CD14-positive monocyte (primary cell): ENCODE results near the gene RAB22A. TPM values are rescaled to one million over a fixed set of nuclear protein-coding genes. Genes with fewer than 3 reads are reported as not detected.

Experiments
- DNase-seq, 3 donors: peaks; one replicate each; pipeline ENCODE4 v3.0.0-alpha.2; 2011 to 2022
- H2AFZ ChIP-seq: 2 replicates; pipeline ENCODE4 v1.6.0; 2012; ENCODE audit warnings: mild to moderate bottlenecking, low read depth, low read length, inconsistent platforms; ENCODE audit not compliant: insufficient read depth, poor library complexity, severe bottlenecking
- H3K27ac ChIP-seq, 2 donors: 1 replicate in 1 of 2; 2 replicates in 1 of 2; pipeline ENCODE4 v1.5.1; 2012 to 2013; ENCODE audit warnings: low read length in 2 of 2, control low read depth in 1 of 2, inconsistent platforms in 1 of 2, low read depth in 1 of 2, mild to moderate bottlenecking in 1 of 2
- H3K27me3 ChIP-seq, 2 donors: one replicate each; pipeline versions ENCODE4 v1.6.0 to v1.6.1; 2011 to 2013; ENCODE audit warnings: low read length in 2 of 2; ENCODE audit not compliant: control insufficient read depth in 2 of 2, insufficient read depth in 2 of 2
- H3K36me3 ChIP-seq, 2 donors: replicated peaks in 1 of 2; 1 replicate in 1 of 2; 2 replicates in 1 of 2; pipeline versions ENCODE4 v1.5.1 to v1.6.1; 2012 to 2013; ENCODE audit warnings: low read length in 2 of 2, control low read depth in 1 of 2, inconsistent platforms in 1 of 2, mild to moderate bottlenecking in 1 of 2; ENCODE audit not compliant: insufficient read depth in 2 of 2, control insufficient read depth in 1 of 2
- H3K4me1 ChIP-seq, 2 donors: 1 replicate in 1 of 2; 2 replicates in 1 of 2; pipeline versions ENCODE4 v1.5.1 to v1.6.1; 2012 to 2013; ENCODE audit warnings: low read length in 2 of 2, control low read depth in 1 of 2, inconsistent platforms in 1 of 2, mild to moderate bottlenecking in 1 of 2, moderate library complexity in 1 of 2; ENCODE audit not compliant: insufficient read depth in 2 of 2, control insufficient read depth in 1 of 2
- H3K4me2 ChIP-seq: replicated peaks from 2 replicates; pipeline ENCODE3; 2012; ENCODE audit warnings: low read length, moderate library complexity, mild to moderate bottlenecking; ENCODE audit not compliant: poor library complexity, severe bottlenecking; ENCODE audit errors: extremely low read depth
- H3K4me3 ChIP-seq, 3 experiments: fragments of 200-600 bp in 1 of 3; sonication (generic) in 1 of 3; replicated peaks in 1 of 3; 1 replicate in 2 of 3; 2 replicates in 1 of 3; pipeline ENCODE4 v1.5.1; 2011 to 2013; ENCODE audit warnings: low read length in 3 of 3, mild to moderate bottlenecking in 3 of 3, control low read depth in 2 of 3, low read depth in 2 of 3, inconsistent platforms in 1 of 3, moderate library complexity in 1 of 3
- H3K79me2 ChIP-seq: 2 replicates; pipeline ENCODE4 v1.6.0; 2012; ENCODE audit warnings: mild to moderate bottlenecking, control low read depth, inconsistent platforms, low read length, moderate library complexity; ENCODE audit not compliant: insufficient read depth
- H3K9ac ChIP-seq: 2 replicates; pipeline ENCODE4 v1.6.0; 2017; ENCODE audit warnings: low read length, mild to moderate bottlenecking; ENCODE audit not compliant: insufficient read depth, poor library complexity, severe bottlenecking
- H3K9me3 ChIP-seq, 2 donors: replicated peaks in 1 of 2; 1 replicate in 1 of 2; 2 replicates in 1 of 2; pipeline versions ENCODE4 v1.5.1 to v1.6.1; 2012 to 2013; ENCODE audit warnings: low read length in 2 of 2, control low read depth in 1 of 2; ENCODE audit not compliant: control insufficient read depth in 1 of 2, insufficient read depth in 1 of 2
- H4K20me1 ChIP-seq: 2 replicates; pipeline ENCODE4 v1.6.0; 2012; ENCODE audit warnings: mild to moderate bottlenecking, low read length, control low read depth, moderate library complexity; ENCODE audit not compliant: insufficient read depth
- H3K27ac Mint-ChIP-seq, 7 donors: one replicate each; pipeline ENCODE4 v1.8.0; 2020; ENCODE audit warnings: mild to moderate bottlenecking in 7 of 7, mixed read lengths in 7 of 7, moderate library complexity in 6 of 7, inconsistent platforms in 2 of 7
- H3K27me3 Mint-ChIP-seq, 3 donors: one replicate each; pipeline ENCODE4 v1.8.0; 2021 to 2022; ENCODE audit warnings: low read depth in 3 of 3, mild to moderate bottlenecking in 3 of 3, mixed read lengths in 3 of 3, moderate library complexity in 3 of 3, inconsistent platforms in 1 of 3
- H3K36me3 Mint-ChIP-seq, 2 donors: one replicate each; pipeline ENCODE4 v1.8.0; 2020; ENCODE audit warnings: mixed read lengths in 2 of 2, inconsistent platforms in 1 of 2, mild to moderate bottlenecking in 1 of 2
- H3K4me1 Mint-ChIP-seq: one replicate; pipeline ENCODE4 v1.8.0; 2020; ENCODE audit warnings: mild to moderate bottlenecking, mixed read lengths
- H3K4me3 Mint-ChIP-seq, 2 donors: one replicate each; pipeline ENCODE4 v1.8.0; 2020; ENCODE audit warnings: mild to moderate bottlenecking in 2 of 2, mixed read lengths in 2 of 2, moderate library complexity in 1 of 2
- H3K9me3 Mint-ChIP-seq, 7 donors: one replicate each; pipeline ENCODE4 v1.8.0; 2020 to 2022; ENCODE audit warnings: mixed read lengths in 7 of 7, mild to moderate bottlenecking in 6 of 7, moderate library complexity in 6 of 7, inconsistent platforms in 2 of 7
- WGBS: methylation state at CpG from one replicate; pipeline ENCODE4 v1.1.5; 2013; ENCODE audit warnings: missing lambda C conversion rate; ENCODE audit not compliant: insufficient coverage; 5-methylcytosine and 5-hydroxymethylcytosine counted together
- intact Hi-C, 2 donors: fragments of 100-400 bp; cut with micrococcal nuclease; formaldehyde crosslinking; loops; one replicate each; pipeline versions ENCODE4 v1.15.0 to v1.15.1; 2023
- polyA plus RNA-seq, 3 donors: library from polyadenylated mRNA; depleted of rRNA in 1 of 3; unstranded in 2 of 3; stranded (reverse) in 1 of 3; fragments of 300-500 nt in 2 of 3; fragments of >200 nt in 1 of 3; fragmentation: Illumina TruSeq in 2 of 3; gene quantifications; 1 replicate in 2 of 3; 2 replicates in 1 of 3; pipeline ENCODE4 v1.2.3, GENCODE V29; 2012 to 2021
- TF ChIP-seq, protein P1 (sequence below): fragments of 200-600 bp; IDR thresholded peaks from one replicate; pipeline ENCODE4 v1.8.0; 2022; ENCODE audit warnings: antibody characterized with exemption, mild to moderate bottlenecking

RAB22A gene
- polyA plus RNA-seq, 3 donors, result 5.8 to 10.6 (median 9.8) TPM

DNA sequence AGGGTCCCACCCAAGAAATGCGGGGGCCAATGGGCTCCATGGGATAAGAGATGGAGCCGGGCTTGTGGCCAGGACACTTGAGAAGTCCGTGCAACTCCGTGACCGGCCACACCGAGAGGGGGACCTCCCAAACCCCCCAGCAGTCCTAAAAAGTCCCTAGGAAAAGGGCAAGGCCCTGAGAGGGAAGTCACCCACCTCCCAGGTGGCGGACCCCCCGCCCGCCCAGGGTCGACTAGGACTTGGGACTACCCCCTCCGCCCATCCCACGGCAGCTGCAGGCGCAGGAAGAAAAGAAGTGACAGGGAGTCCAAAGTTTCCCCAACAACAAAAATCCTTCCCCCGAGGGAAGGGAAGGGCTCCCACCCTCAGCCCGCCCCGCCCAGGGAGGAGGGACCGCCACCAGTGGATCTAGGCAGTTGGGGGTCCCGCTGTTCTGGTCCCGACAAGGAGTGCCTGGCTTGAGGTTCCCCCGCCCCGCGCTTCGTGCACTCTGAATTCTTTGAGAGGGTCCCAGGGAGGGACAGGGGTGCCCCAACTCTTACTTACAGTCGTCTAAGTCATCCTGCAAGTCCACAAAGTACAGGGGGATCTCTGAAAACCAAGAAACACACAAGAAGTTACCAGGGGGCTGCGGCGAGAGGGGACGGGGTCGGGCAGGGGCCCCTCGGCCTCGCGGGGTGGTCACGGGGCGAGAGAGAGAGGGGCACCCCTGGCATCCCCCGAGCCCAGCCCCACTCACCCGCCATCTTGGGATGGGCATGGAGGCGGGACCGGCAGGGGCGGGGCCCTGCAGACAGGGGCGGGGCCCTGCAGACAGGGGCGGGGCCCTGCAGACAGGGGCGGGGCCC lies 611 bp upstream of the RAB22A start:
- Mint-ChIP-seq H3K4me1 (peaks cover 48% of the 10 kb centered on the region), H3K36me3 (peaks cover 37 to 44% of the 10 kb centered on the region in 2 donors), H3K27me3 (peaks cover 0 to 8% (median 0%) of the 10 kb centered on the region in 3 donors), H3K27ac (peak overlapping the region; percentile 77 to 98 (median 92)), H3K9me3 (peaks cover 0 to 1% (median 0%) of the 10 kb centered on the region in 7 donors), H3K4me3 (peak overlapping the region; percentile 86 to 91)
- peak; percentile 22 to 44 (median 34) for DNase-seq
- H3K27ac ChIP-seq, result peak overlapping the region; percentile 80 to 87
- peak overlapping the region; percentile 77 for H3K4me2 ChIP-seq
- H4K20me1 ChIP-seq, result peaks cover 7% of the 10 kb centered on the region
- peak overlapping the region; percentile 82 to 97 (median 85) for H3K4me3 ChIP-seq
- WGBS, result 3% methylated on average over 17 of the region's 41 CpGs
- peaks cover 46 to 57% of the 10 kb centered on the region in 2 donors for H3K4me1 ChIP-seq
- H3K36me3 ChIP-seq, result peaks cover 9 to 20% of the 10 kb centered on the region in 2 donors
- H3K9ac ChIP-seq, result peak overlapping the region; percentile 76
- intact Hi-C loops, result loop anchor here (1.0 to 5.0 kb wide), 3 partner anchors 80 to 343 kb away; partner anchors contain the start of genes STX16 (in 1 of the 2) and VAPB (in 1 of the 2)
- H3K9me3 ChIP-seq, result no peaks in the 10 kb centered on the region
- H3K27me3 ChIP-seq, result no peaks in the 10 kb centered on the region
- TF ChIP-seq, protein P1, sequence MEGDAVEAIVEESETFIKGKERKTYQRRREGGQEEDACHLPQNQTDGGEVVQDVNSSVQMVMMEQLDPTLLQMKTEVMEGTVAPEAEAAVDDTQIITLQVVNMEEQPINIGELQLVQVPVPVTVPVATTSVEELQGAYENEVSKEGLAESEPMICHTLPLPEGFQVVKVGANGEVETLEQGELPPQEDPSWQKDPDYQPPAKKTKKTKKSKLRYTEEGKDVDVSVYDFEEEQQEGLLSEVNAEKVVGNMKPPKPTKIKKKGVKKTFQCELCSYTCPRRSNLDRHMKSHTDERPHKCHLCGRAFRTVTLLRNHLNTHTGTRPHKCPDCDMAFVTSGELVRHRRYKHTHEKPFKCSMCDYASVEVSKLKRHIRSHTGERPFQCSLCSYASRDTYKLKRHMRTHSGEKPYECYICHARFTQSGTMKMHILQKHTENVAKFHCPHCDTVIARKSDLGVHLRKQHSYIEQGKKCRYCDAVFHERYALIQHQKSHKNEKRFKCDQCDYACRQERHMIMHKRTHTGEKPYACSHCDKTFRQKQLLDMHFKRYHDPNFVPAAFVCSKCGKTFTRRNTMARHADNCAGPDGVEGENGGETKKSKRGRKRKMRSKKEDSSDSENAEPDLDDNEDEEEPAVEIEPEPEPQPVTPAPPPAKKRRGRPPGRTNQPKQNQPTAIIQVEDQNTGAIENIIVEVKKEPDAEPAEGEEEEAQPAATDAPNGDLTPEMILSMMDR, result no peak
- peaks cover 58% of the 10 kb centered on the region for H3K79me2 ChIP-seq
- H2AFZ ChIP-seq, result peak overlapping the region; percentile 79

DNA sequence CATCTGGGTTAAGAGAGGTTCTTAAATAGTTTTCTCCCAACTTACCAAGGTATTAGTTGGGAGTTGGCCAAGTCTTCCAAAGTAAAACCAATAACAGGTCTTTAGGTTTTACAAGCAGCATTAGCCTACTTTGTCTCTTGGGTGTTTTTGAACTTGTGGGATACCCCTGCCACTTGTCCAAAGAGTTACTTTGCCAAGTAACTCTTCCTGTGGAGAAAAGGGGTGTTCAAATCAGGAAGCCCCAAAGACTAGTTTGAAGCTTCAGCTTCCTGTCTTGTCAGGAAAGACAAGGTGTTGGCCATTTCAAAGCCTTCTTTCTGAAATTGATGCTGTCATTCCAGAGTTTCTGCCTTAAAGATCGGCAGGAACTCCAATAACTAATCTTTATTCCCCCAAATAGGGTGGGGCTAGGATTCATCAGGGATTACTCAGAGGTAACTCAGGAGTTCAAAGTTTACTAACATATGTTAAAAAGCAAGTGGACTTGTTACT lies 822 bp downstream of the RAB22A start:
- H2AFZ ChIP-seq, result peak overlapping the region; percentile 85
- peaks cover 66% of the 10 kb centered on the region for H3K79me2 ChIP-seq
- TF ChIP-seq, protein P1, result no peak
- Mint-ChIP-seq H3K27ac (peak overlapping the region; percentile 84 to 95 (median 92)), H3K4me3 (peak overlapping the region; percentile 88 to 91), H3K4me1 (peaks cover 50% of the 10 kb centered on the region), H3K27me3 (peaks cover 0 to 6% (median 0%) of the 10 kb centered on the region in 3 donors), H3K36me3 (peaks cover 38 to 47% of the 10 kb centered on the region in 2 donors), H3K9me3 (peaks cover 0 to 3% (median 0%) of the 10 kb centered on the region in 7 donors)
- DNase-seq, result peak in 2 of 3 donors; percentile 24 to 27
- H3K4me2 ChIP-seq, result peak overlapping the region; percentile 91
- H3K27me3 ChIP-seq, result no peaks in the 10 kb centered on the region
- peaks cover 15 to 34% of the 10 kb centered on the region in 2 donors for H3K36me3 ChIP-seq
- H4K20me1 ChIP-seq, result peaks cover 15% of the 10 kb centered on the region
- intact Hi-C loops, result no loop called here
- H3K4me3 ChIP-seq, result peak overlapping the region; percentile 69 to 99 (median 85)
- peaks cover 46 to 57% of the 10 kb centered on the region in 2 donors for H3K4me1 ChIP-seq
- H3K27ac ChIP-seq, result peak overlapping the region; percentile 49 to 90
- peak overlapping the region; percentile 97 for H3K9ac ChIP-seq
- WGBS, result no CpG with 5 or more reads among the region's 1 CpG
- no peaks in the 10 kb centered on the region for H3K9me3 ChIP-seq
